ENCODE results near the gene OR6P1. TPM values are rescaled to one million over a fixed set of nuclear protein-coding genes. Genes with fewer than 3 reads are reported as not detected.

Gene OR6P1
- total RNA-seq, 1 experiment from 2014 or later = not detected

DNA sequence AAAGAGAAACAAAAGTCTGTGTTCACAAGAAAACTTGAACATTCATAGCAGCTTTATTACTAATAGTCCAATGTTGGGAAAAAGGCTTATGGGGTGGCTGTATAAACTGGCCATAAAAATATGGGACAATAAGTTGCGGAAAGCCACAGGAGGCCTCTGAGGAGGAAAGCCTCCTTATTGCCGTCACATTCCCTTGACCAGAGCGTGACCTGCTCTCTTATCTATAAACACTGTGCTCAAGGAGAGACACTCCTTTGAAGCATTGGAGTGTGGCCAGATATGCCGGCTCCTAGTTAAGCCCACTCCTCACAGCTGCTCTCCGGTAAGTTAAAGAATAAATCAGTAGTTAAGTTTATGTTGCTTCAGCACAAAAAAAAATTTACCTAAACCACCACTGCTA is 35.9 kb downstream of the OR6P1 start:
- no peaks in the 10 kb centered on the region for H3K36me3 ChIP-seq
- no peak for DNase-seq
- no peak overlapping the region for H3K4me3 ChIP-seq
- no peaks in the 10 kb centered on the region for H3K9me3 ChIP-seq
- H3K27me3 ChIP-seq = no peaks in the 10 kb centered on the region; the same call in 1 of the 2 replicates

DNA sequence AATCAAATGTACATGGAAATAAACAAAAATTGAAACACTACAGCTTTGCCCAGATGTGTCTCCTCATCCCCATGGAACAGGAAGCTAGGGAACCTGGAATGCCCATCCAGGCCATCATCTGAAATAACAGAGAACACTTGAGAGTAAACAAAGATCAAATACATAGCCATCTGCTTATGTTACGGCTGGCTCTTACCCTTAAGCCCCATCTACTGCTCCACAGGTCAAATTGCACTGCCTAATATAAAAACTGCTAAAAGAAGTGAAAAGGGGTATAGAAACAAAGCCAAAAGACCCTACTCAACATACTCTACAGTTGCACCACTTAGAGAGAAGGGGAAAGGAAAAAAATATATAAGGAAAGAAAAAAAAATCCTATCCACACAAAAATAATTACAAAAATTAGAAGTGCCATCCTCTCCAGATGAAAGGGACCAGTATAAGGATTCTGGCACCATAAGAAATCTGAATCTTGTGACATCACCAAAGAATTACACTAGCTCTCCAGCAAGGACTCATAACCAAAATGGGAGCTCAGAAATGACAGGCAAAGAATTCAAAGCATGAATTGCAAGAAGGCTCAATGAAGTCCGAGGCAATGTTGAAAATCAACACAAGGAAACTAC is 43.1 kb downstream of the OR6P1 start:
- H3K36me3 ChIP-seq = no peaks in the 10 kb centered on the region
- peaks cover 7% of the 10 kb centered on the region for H3K27me3 ChIP-seq
- no peak overlapping the region for H3K4me3 ChIP-seq
- H3K9me3 ChIP-seq = no peaks in the 10 kb centered on the region; the same call in 1 of the 2 replicates
- no peak for DNase-seq

DNA sequence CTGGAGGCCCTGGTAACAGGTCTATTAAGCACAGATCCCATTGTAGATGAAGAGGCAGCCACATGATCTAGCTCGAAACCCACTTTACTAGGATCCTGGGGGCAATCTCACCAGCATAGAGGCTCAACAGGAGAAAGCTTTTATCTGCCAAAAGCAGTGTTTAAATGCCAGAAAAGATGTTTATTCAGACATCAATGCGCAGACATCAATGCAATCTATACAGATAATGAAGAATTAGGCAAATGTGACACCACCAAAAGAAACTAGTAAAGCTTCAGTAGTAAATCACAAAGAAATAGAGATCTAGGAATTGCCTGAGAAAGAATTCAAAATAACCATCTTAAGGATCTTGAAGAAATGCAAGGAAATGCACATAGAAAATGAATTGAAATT is 48.7 kb downstream of the OR6P1 start:
- Histone ChIP-seq H3K9me3 (no peaks in the 10 kb centered on the region; the same call in 1 of the 2 replicates), H3K4me3 (no peak overlapping the region), H3K36me3 (no peaks in the 10 kb centered on the region), H3K27me3 (peaks cover 8% of the 10 kb centered on the region)
- no peak for DNase-seq

DNA sequence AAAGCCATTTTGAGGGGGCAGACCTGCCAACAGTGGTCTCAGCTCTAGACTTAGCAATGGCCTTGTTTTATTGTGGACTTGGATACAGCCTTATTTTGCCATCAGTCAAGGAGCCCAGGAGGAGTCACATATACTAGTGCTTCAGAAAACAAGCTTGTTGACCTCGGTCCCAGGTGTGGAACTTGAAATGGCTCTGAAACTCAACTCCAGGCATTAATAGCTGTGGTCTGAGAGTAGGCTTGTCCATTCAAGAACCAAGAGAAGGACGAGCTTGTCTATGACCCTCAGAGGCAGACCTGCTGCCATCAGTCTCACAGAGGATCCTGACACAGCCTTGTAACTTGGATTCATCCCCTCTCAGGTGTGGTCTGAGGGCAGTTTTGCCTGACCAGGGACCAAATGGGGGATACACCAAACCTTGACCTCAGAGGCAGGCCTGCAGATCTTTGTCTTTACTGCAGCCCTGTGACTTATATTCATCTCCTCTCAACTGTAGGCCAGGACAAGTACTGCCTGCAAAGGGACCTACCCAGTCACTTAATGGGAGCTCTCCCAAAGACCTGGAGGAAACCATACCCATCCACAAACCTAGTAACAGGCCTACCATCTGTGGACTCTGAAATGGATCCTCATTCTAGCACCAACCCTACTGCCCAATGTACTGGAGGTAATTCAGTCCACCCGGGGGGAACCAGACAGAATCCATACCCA is 49.3 kb downstream of the OR6P1 start:
- H3K9me3 ChIP-seq = no peaks in the 10 kb centered on the region; the same call in 1 of the 2 replicates
- no peak overlapping the region for H3K4me3 ChIP-seq
- H3K27me3 ChIP-seq = peaks cover 8% of the 10 kb centered on the region
- DNase-seq = no peak
- no peaks in the 10 kb centered on the region for H3K36me3 ChIP-seq

DNA sequence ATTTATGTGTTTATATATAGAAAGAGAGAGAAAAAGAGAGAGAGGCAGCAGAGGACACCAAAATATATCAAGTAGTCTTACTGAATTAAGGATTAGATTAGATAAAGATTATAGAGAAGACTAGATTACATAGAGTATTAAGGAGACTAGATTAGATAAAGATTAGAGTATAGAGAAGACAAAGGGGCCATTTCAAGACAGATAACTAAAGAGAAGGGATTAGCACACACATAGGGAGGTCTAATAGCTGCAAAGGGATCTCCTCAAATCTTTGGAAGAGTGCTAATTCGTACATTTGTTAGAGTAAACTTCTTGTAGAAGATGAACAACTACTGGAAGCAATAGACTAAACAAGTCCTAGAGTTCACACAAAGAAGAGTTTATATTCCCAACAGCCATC is 50.4 kb downstream of the OR6P1 start:
- no peaks in the 10 kb centered on the region for H3K9me3 ChIP-seq
- DNase-seq = no peak
- peaks cover 4% of the 10 kb centered on the region for H3K27me3 ChIP-seq
- H3K4me3 ChIP-seq = no peak overlapping the region
- no peaks in the 10 kb centered on the region for H3K36me3 ChIP-seq

DNA sequence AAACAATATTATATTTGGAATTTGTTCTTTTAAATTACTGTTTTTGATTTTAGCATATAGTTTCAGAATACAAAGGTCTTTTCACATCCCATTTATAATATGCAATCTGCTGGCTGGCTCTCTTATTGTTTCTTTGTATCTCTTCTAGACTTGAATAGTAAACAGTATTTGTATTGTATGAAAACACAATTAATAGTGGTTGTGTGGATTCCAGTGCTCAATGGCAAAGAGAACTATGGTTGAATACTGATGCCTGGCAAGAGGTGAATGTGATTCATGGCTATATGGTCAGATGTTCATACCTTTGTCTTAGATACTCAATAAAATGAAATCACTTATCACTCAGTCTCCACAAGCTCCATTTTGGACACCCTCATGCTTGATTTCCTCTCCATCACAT is 53.4 kb downstream of the OR6P1 start:
- Histone ChIP-seq H3K9me3 (no peaks in the 10 kb centered on the region), H3K36me3 (no peaks in the 10 kb centered on the region), H3K27me3 (peaks cover 4% of the 10 kb centered on the region), H3K4me3 (no peak overlapping the region)
- DNase-seq = no peak

Other genes with a start within 250 kb of the OR6P1 start
- gene CD1B, start 239.0 kb downstream of the OR6P1 start, total RNA-seq (2014; rRNA removed; shearing (Covaris generic); ENCODE audit: low replicate concordance) = not detected in 2 replicates
- not detected in 2 replicates for gene CD1E, start 216.7 kb downstream of the OR6P1 start, total RNA-seq (2014; rRNA removed; shearing (Covaris generic); ENCODE audit: low replicate concordance)
- gene OR10T2, start 171.1 kb downstream of the OR6P1 start, total RNA-seq (2014; rRNA removed; shearing (Covaris generic); ENCODE audit: low replicate concordance) = not detected in 2 replicates
- gene OR10K2, start 144.3 kb downstream of the OR6P1 start, total RNA-seq (2014; rRNA removed; shearing (Covaris generic); ENCODE audit: low replicate concordance) = not detected in 2 replicates
- gene OR10K1, start 108.7 kb downstream of the OR6P1 start, total RNA-seq (2014; rRNA removed; shearing (Covaris generic); ENCODE audit: low replicate concordance) = not detected in 2 replicates
- not detected in 2 replicates for gene OR10R2, start 98.4 kb downstream of the OR6P1 start, total RNA-seq (2014; rRNA removed; shearing (Covaris generic); ENCODE audit: low replicate concordance)
- not detected in 2 replicates for gene OR6Y1, start 16.2 kb downstream of the OR6P1 start, total RNA-seq (2014; rRNA removed; shearing (Covaris generic); ENCODE audit: low replicate concordance)
- gene OR10X1, start 9.3 kb upstream of the OR6P1 start, total RNA-seq (2014; rRNA removed; shearing (Covaris generic); ENCODE audit: low replicate concordance) = not detected in 2 replicates
- not detected in 2 replicates for gene OR10Z1, start 34.7 kb upstream of the OR6P1 start, total RNA-seq (2014; rRNA removed; shearing (Covaris generic); ENCODE audit: low replicate concordance)
- not detected in 2 replicates for gene SPTA1, start 116.1 kb upstream of the OR6P1 start, total RNA-seq (2014; rRNA removed; shearing (Covaris generic); ENCODE audit: low replicate concordance)
- not detected in 2 replicates for gene OR6K2, start 130.1 kb upstream of the OR6P1 start, total RNA-seq (2014; rRNA removed; shearing (Covaris generic); ENCODE audit: low replicate concordance)
- gene OR6K3, start 150.1 kb upstream of the OR6P1 start, total RNA-seq (2014; rRNA removed; shearing (Covaris generic); ENCODE audit: low replicate concordance) = not detected in 2 replicates
- not detected in 2 replicates for gene OR6K6, start 184.1 kb upstream of the OR6P1 start, total RNA-seq (2014; rRNA removed; shearing (Covaris generic); ENCODE audit: low replicate concordance)
- gene OR6N1, start 201.6 kb upstream of the OR6P1 start, total RNA-seq (2014; rRNA removed; shearing (Covaris generic); ENCODE audit: low replicate concordance) = not detected in 2 replicates
- gene OR6N2, start 210.6 kb upstream of the OR6P1 start, total RNA-seq (2014; rRNA removed; shearing (Covaris generic); ENCODE audit: low replicate concordance) = not detected in 2 replicates